ENCODE data around the gene GAB1. TPM values are rescaled to one million over a fixed set of nuclear protein-coding genes. Genes with fewer than 3 reads are reported as not detected.
A peak's percentile ranks its signal among the peaks of the same experiment; 100 is the strongest.

GAB1 gene
- total RNA-seq, 2 donors from 2014 or later: 3.2 TPM; not detected in 1

DNA sequence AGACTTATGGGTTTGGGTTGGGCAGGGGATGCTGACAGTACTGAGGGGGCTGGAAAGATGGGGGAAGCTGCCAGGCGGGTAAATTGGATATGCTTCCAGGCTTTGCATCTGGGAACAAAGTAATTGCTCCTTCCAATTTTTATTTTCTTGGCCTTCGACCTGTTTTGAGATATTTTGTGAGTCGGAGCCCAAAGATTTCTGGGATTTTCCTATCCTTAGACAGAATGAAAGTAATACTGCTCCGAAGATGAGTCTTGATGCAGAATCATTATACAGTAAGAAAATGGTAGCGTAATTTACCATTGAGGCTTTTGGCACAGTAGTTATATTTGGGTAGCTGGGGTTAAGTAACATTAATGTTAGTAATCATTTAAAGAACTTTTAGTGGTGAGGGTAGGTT, 178.2 kb downstream of the GAB1 start:
- DNase-seq (ENCODE audit: low spot score in 2 of 2) (no peak), ATAC-seq (no peak)
- H3K36me3 Mint-ChIP-seq: peaks cover 31 to 40% of the 10 kb centered on the region in 2 donors
- H3K27ac Mint-ChIP-seq: peak overlapping the region; percentile 99
- no peaks in the 10 kb centered on the region for H3K9me3 Mint-ChIP-seq

DNA sequence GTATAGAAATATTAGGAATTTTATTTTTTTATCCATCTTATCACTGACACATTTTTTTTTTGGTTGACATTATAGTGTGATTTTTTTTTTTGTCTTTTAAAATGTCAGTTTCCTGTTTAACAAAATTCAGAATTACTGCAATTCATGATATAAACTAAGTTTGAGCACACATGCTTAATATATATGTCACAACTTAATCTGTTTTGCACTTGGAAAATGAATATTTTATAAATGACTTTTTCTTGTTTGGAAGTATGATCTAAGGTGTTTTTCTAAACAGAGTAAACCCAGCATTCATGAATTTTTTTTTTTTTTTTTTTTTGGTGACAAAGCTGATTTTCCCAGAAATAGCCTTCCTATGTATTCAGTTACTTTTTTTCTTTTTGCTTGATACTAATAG, 179.2 kb downstream of the GAB1 start:
- no peak overlapping the region for H3K27ac Mint-ChIP-seq
- DNase-seq (ENCODE audit: low spot score in 2 of 2): no peak
- peaks cover 33 to 44% of the 10 kb centered on the region in 2 donors for H3K36me3 Mint-ChIP-seq
- no peaks in the 10 kb centered on the region for H3K9me3 Mint-ChIP-seq
- ATAC-seq: no peak

DNA sequence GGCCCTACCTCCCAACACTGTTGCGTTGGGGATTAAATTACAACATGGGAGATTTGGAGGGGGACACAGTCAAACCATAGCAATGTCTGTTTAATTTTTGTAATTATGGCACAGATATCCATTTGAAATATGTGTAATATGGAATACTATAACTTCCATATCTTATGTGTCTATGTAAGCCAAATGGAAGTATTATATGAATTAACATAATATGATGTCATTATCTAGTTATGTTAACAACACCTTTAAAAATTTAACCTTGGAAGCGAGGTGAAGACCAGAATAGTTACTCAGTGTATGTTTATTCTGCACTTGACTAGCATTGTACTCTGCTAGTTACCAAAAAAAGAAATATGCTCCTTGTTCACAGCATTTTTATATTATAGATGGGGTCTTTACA, 181.1 kb downstream of the GAB1 start:
- Mint-ChIP-seq H3K9me3 (no peaks in the 10 kb centered on the region), H3K27ac (no peak overlapping the region), H3K36me3 (peaks cover 37 to 58% of the 10 kb centered on the region in 2 donors)
- no peak for DNase-seq (ENCODE audit: low spot score in 2 of 2)
- no peak for ATAC-seq

Other genes with a start within 250 kb of the GAB1 start
- 10 to 100 TPM; 18.0 to 19.4 TPM for gene USP38, start 152.0 kb upstream of the GAB1 start, total RNA-seq
- 10 to 100 TPM; 42.8 to 54.1 TPM for gene SMARCA5, start 176.8 kb downstream of the GAB1 start, total RNA-seq

Measured in activated naive CD4-positive, alpha-beta T cell treated with anti-CD3 and anti-CD28 coated beads, Interleukin-2, amount 50 U/mL, for 72 hours (primary cell).